Measurements from ENCODE around the gene CNTROB. TPM values are rescaled to one million over a fixed set of nuclear protein-coding genes. Genes with fewer than 3 reads are reported as not detected.

The CNTROB gene
- total RNA-seq, 5 donors from 2014 or later (not counting 1 experiment from before 2014, with no cell fraction given) = 28.9 to 34.9 (median 32.9) TPM

DNA sequence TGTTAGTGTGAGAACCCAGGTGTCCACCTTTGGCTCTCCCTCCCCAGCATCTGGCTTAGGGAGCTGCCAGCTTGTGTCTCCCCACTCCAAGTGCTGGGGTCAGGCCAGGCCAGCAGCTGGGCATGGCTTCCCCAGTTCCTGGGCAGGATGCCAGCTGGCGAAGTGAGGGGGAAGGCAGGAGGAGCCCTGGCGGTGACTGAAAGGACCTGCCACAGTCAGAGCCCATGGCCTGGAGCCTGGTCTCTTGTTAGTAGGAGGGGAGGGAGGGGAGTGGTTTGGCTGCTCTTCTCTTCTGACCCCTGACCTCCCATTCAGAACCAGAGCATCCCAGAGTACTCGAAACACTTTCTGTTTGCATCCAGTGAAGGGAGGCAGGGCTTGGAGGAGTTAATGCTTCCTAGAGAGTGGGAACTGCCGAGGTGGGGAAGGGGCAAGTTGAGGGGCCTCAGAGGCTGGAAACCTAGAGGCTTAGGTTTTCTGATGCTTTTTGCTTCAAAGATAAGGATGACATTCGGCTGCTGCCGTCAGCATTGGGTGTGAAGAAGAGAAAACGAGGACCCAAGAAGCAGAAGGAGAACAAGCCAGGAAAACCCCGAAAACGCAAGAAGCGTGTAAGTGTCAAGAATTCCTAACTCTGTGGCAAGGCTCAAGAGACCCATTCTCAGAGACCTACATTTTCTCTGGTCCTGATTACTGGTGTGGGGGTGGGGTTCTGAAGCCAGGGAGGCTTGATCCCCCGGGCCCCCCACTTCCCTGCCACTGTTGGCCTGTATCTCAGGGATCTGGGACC lies 42.6 kb upstream of the CNTROB start:
- CTCF ChIA-PET = no interaction called here

DNA sequence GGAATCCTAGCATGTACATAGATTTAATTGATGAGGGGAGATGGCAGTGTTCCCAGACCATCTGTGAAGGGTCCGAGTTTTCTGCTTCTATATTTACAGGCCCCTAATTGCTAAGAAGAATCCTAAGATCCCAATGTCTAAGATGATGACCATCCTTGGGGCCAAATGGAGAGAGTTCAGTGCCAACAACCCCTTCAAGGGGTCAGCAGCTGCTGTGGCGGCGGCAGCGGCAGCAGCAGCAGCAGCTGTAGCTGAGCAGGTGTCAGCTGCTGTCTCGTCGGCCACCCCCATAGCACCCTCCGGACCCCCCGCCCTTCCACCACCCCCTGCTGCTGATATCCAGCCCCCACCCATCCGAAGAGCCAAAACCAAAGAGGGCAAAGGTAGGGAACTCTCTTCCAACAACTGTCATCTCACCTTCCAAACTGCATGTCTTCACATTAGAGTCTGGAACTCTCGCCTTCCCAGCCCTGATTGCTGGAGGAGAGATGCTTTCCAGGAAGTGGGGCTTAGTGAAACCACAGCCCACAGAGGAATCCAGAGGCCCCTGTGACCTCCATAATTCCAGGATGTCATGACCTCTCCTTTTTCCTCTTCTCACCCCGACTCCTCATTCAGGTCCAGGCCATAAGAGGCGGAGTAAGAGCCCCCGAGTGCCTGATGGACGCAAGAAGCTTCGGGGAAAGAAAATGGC lies 38.7 kb upstream of the CNTROB start:
- H3K36me3 ChIP-seq (ENCODE audit: control insufficient read depth in 2 of 2, extremely low read depth in 1 of 2, insufficient read depth in 1 of 2, low read length in 1 of 2) = peaks cover 25 to 79% of the 10 kb centered on the region in 2 donors
- CTCF ChIA-PET = no interaction called here
- no CpG with 5 or more reads among the region's 15 CpGs for WGBS (ENCODE audit: insufficient coverage)
- H3K36me3 Mint-ChIP-seq = peaks cover 52% of the 10 kb centered on the region
- POLR2A ChIA-PET = no interaction called here
- H3K4me3 Mint-ChIP-seq = no peak overlapping the region
- H3K27me3 ChIP-seq (replicated peaks in 1 of 2; ENCODE audit: control insufficient read depth in 2 of 2, extremely low read depth in 1 of 2, insufficient read depth in 2 of 2, low read length in 1 of 2) = no peaks in the 10 kb centered on the region
- no peak overlapping the region for H3K27ac ChIP-seq (ENCODE audit: low read length)
- no peak overlapping the region for H3K27ac Mint-ChIP-seq
- no peak overlapping the region for H3K4me3 ChIP-seq (ENCODE audit: control insufficient read depth in 1 of 2, extremely low read depth in 1 of 2, low read length in 1 of 2)
- H3K9me3 ChIP-seq = no peaks in the 10 kb centered on the region
- peaks cover 3 to 17% of the 10 kb centered on the region in 2 experiments for H3K4me1 ChIP-seq (ENCODE audit: control insufficient read depth in 1 of 2, extremely low read depth in 1 of 2, insufficient read depth in 2 of 2, low read length in 2 of 2)
- DNase-seq (no peak), ATAC-seq (replicated peaks in 1 of 4) (no peak)
- no peaks in the 10 kb centered on the region for H3K27me3 Mint-ChIP-seq
- no peaks in the 10 kb centered on the region for H3K9me3 Mint-ChIP-seq
- H3K4me1 Mint-ChIP-seq = peaks cover 16 to 18% (median 16%) of the 10 kb centered on the region in 3 donors

More for the DNA sequence above, 42.6 kb upstream of the CNTROB start:
- Histone ChIP-seq H3K4me3 (ENCODE audit: control insufficient read depth in 1 of 2, extremely low read depth in 1 of 2, low read length in 1 of 2) (no peak overlapping the region), H3K36me3 (ENCODE audit: control insufficient read depth in 2 of 2, extremely low read depth in 1 of 2, insufficient read depth in 1 of 2, low read length in 1 of 2) (peaks cover 20 to 46% of the 10 kb centered on the region in 2 donors), H3K9me3 (no peaks in the 10 kb centered on the region), H3K27ac (ENCODE audit: low read length) (no peak overlapping the region), H3K27me3 (replicated peaks in 1 of 2; ENCODE audit: control insufficient read depth in 2 of 2, extremely low read depth in 1 of 2, insufficient read depth in 2 of 2, low read length in 1 of 2) (no peaks in the 10 kb centered on the region), H3K4me1 (ENCODE audit: control insufficient read depth in 1 of 2, extremely low read depth in 1 of 2, insufficient read depth in 2 of 2, low read length in 2 of 2) (peaks cover 6 to 42% of the 10 kb centered on the region in 2 experiments)
- H3K9me3 Mint-ChIP-seq = no peaks in the 10 kb centered on the region
- WGBS (ENCODE audit: insufficient coverage) = 79% methylated on average over 3 of the region's 11 CpGs
- H3K4me1 Mint-ChIP-seq = peaks cover 7 to 15% (median 9%) of the 10 kb centered on the region in 3 donors
- H3K27me3 Mint-ChIP-seq = no peaks in the 10 kb centered on the region
- H3K27ac Mint-ChIP-seq = no peak overlapping the region
- POLR2A ChIA-PET = no interaction called here
- DNase-seq (peak in 19 of 35 experiments; percentile 11 to 56 (median 21)), ATAC-seq (replicated peaks in 1 of 4) (no peak)
- peaks cover 24% of the 10 kb centered on the region for H3K36me3 Mint-ChIP-seq
- H3K4me3 Mint-ChIP-seq = no peak overlapping the region

DNA sequence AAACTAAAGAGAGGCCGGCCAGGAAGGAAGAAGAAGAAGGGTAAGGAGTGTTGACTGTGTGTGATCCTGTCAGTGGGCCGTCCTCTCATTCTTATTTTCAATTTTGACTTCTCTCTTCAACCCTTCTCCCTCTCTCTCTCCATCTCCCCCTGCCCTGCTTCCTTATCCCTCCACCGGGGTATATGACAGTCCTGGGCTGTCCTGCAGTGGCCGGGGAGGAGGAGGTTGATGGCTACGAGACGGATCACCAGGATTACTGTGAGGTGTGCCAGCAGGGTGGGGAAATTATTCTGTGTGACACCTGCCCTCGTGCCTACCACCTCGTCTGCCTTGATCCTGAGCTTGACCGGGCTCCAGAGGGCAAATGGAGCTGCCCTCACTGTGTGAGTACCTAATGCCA lies 37.8 kb upstream of the CNTROB start:
- peaks cover 16 to 18% (median 16%) of the 10 kb centered on the region in 3 donors for H3K4me1 Mint-ChIP-seq
- no peaks in the 10 kb centered on the region for H3K9me3 Mint-ChIP-seq
- H3K4me1 ChIP-seq (ENCODE audit: control insufficient read depth in 1 of 2, extremely low read depth in 1 of 2, insufficient read depth in 2 of 2, low read length in 2 of 2) = peaks cover 0 to 8% of the 10 kb centered on the region in 2 experiments
- no peak overlapping the region for H3K4me3 Mint-ChIP-seq
- ChIA-PET CTCF (no interaction called here), POLR2A (no interaction called here)
- ATAC-seq (replicated peaks in 1 of 4) (no peak), DNase-seq (no peak)
- H3K4me3 ChIP-seq (ENCODE audit: control insufficient read depth in 1 of 2, extremely low read depth in 1 of 2, low read length in 1 of 2) = no peak overlapping the region
- peaks cover 27 to 88% of the 10 kb centered on the region in 2 donors for H3K36me3 ChIP-seq (ENCODE audit: control insufficient read depth in 2 of 2, extremely low read depth in 1 of 2, insufficient read depth in 1 of 2, low read length in 1 of 2)
- H3K27ac ChIP-seq (ENCODE audit: low read length) = no peak overlapping the region
- H3K27me3 Mint-ChIP-seq = no peaks in the 10 kb centered on the region
- H3K27ac Mint-ChIP-seq = peak overlapping the region; percentile 28 to 55
- H3K36me3 Mint-ChIP-seq = peaks cover 61% of the 10 kb centered on the region
- no peaks in the 10 kb centered on the region for H3K27me3 ChIP-seq (replicated peaks in 1 of 2; ENCODE audit: control insufficient read depth in 2 of 2, extremely low read depth in 1 of 2, insufficient read depth in 2 of 2, low read length in 1 of 2)
- H3K9me3 ChIP-seq = no peaks in the 10 kb centered on the region
- 91% methylated on average over 3 of the region's 9 CpGs for WGBS (ENCODE audit: insufficient coverage)

DNA sequence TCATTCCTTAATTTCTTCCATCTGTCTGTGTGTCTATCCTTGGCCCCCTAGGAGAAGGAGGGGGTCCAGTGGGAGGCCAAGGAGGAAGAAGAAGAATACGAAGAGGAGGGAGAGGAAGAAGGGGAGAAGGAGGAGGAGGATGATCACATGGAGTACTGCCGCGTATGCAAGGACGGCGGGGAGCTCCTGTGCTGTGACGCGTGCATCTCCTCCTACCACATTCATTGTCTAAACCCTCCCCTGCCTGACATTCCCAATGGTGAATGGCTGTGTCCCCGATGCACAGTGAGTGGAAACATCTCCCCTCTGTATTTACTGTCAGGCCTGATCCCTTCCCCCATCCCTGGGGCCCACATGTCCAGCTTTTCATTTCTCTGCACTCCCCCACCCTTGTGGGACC lies 37.1 kb upstream of the CNTROB start:
- H3K36me3 ChIP-seq (ENCODE audit: control insufficient read depth in 2 of 2, extremely low read depth in 1 of 2, insufficient read depth in 1 of 2, low read length in 1 of 2) = peaks cover 27 to 89% of the 10 kb centered on the region in 2 donors
- POLR2A ChIA-PET = no interaction called here
- no peak for ATAC-seq (replicated peaks in 1 of 4)

DNA sequence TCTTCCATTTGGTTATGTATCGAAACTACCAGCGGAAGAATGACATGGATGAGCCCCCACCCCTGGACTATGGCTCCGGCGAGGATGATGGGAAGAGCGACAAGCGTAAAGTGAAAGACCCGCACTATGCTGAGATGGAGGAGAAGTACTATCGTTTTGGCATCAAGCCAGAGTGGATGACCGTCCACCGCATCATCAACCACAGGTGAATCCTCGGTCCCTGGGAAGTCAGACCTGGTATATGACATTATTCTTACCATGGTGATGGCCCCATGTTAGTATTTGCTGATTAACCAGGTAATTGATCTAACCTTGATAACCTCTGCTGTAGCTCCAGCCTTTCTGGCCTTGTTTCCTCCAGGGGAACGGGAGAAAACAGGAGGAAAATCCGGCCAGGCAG lies 34.9 kb upstream of the CNTROB start:
- 97% methylated on average over 11 of the region's 13 CpGs for WGBS (ENCODE audit: insufficient coverage)
- Mint-ChIP-seq H3K4me1 (peaks cover 7 to 11% (median 7%) of the 10 kb centered on the region in 3 donors), H3K4me3 (no peak overlapping the region), H3K9me3 (no peaks in the 10 kb centered on the region), H3K36me3 (peaks cover 69% of the 10 kb centered on the region), H3K27ac (peak overlapping the region in 1 of 2 donors; percentile 31), H3K27me3 (no peaks in the 10 kb centered on the region)
- ATAC-seq (replicated peaks in 1 of 4) = no peak
- Histone ChIP-seq H3K36me3 (ENCODE audit: control insufficient read depth in 2 of 2, extremely low read depth in 1 of 2, insufficient read depth in 1 of 2, low read length in 1 of 2) (peaks cover 29 to 88% of the 10 kb centered on the region in 2 donors), H3K27ac (ENCODE audit: low read length) (no peak overlapping the region), H3K9me3 (no peaks in the 10 kb centered on the region), H3K4me3 (ENCODE audit: control insufficient read depth in 1 of 2, extremely low read depth in 1 of 2, low read length in 1 of 2) (no peak overlapping the region), H3K4me1 (ENCODE audit: control insufficient read depth in 1 of 2, extremely low read depth in 1 of 2, insufficient read depth in 2 of 2, low read length in 2 of 2) (no peaks in the 10 kb centered on the region), H3K27me3 (replicated peaks in 1 of 2; ENCODE audit: control insufficient read depth in 2 of 2, extremely low read depth in 1 of 2, insufficient read depth in 2 of 2, low read length in 1 of 2) (no peaks in the 10 kb centered on the region)
- CTCF ChIA-PET = interaction anchor here (1.0 to 1.7 kb wide), 3 partner anchors 16 to 35 kb away, joined by 3 to 4 read pairs (median 4); no protein-coding TSS in a partner anchor
- POLR2A ChIA-PET = no interaction called here
- DNase-seq = no peak

More for the DNA sequence above, 37.1 kb upstream of the CNTROB start:
- Histone ChIP-seq H3K27me3 (replicated peaks in 1 of 2; ENCODE audit: control insufficient read depth in 2 of 2, extremely low read depth in 1 of 2, insufficient read depth in 2 of 2, low read length in 1 of 2) (no peaks in the 10 kb centered on the region), H3K9me3 (no peaks in the 10 kb centered on the region), H3K27ac (ENCODE audit: low read length) (no peak overlapping the region), H3K4me3 (ENCODE audit: control insufficient read depth in 1 of 2, extremely low read depth in 1 of 2, low read length in 1 of 2) (no peak overlapping the region), H3K4me1 (ENCODE audit: control insufficient read depth in 1 of 2, extremely low read depth in 1 of 2, insufficient read depth in 2 of 2, low read length in 2 of 2) (peaks cover 0 to 2% of the 10 kb centered on the region in 2 experiments)
- no peaks in the 10 kb centered on the region for H3K27me3 Mint-ChIP-seq
- no peaks in the 10 kb centered on the region for H3K9me3 Mint-ChIP-seq
- peak overlapping the region; percentile 28 to 55 for H3K27ac Mint-ChIP-seq
- CTCF ChIA-PET = no interaction called here
- peaks cover 16% of the 10 kb centered on the region in 3 donors for H3K4me1 Mint-ChIP-seq
- 96% methylated on average over 3 of the region's 8 CpGs for WGBS (ENCODE audit: insufficient coverage)
- H3K4me3 Mint-ChIP-seq = no peak overlapping the region
- H3K36me3 Mint-ChIP-seq = peaks cover 68% of the 10 kb centered on the region
- no peak for DNase-seq

DNA sequence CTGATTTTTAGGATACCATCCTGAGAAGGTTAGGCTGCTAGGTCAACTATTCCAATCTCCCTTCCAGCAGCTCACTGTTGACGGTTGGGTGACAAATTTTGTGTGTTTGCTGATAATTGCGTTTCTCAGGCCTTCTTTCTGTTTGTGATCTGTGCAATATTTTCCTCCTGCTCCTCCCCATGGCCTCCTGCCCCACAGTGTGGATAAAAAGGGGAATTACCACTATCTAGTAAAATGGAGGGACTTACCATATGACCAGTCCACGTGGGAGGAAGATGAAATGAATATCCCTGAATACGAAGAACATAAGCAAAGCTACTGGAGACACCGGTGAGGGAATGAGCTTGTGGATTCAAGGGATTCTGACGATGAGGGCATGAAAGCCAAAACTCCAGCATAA lies 34.2 kb upstream of the CNTROB start:
- Histone ChIP-seq H3K27ac (ENCODE audit: low read length) (no peak overlapping the region), H3K27me3 (replicated peaks in 1 of 2; ENCODE audit: control insufficient read depth in 2 of 2, extremely low read depth in 1 of 2, insufficient read depth in 2 of 2, low read length in 1 of 2) (no peaks in the 10 kb centered on the region), H3K9me3 (no peaks in the 10 kb centered on the region), H3K4me3 (ENCODE audit: control insufficient read depth in 1 of 2, extremely low read depth in 1 of 2, low read length in 1 of 2) (no peak overlapping the region), H3K36me3 (ENCODE audit: control insufficient read depth in 2 of 2, extremely low read depth in 1 of 2, insufficient read depth in 1 of 2, low read length in 1 of 2) (peaks cover 33 to 92% of the 10 kb centered on the region in 2 donors), H3K4me1 (ENCODE audit: control insufficient read depth in 1 of 2, extremely low read depth in 1 of 2, insufficient read depth in 2 of 2, low read length in 2 of 2) (no peaks in the 10 kb centered on the region)
- H3K27ac Mint-ChIP-seq = peak overlapping the region; percentile 53 to 71
- peaks cover 6 to 11% (median 7%) of the 10 kb centered on the region in 3 donors for H3K4me1 Mint-ChIP-seq
- CTCF ChIA-PET = interaction anchor here (0.6 to 1.7 kb wide), 6 partner anchors 15 to 82 kb away, joined by 3 to 4 read pairs (median 4); partner anchors contain the start of gene NAA38 (in 1 of the 2)
- no peaks in the 10 kb centered on the region for H3K27me3 Mint-ChIP-seq
- ATAC-seq (replicated peaks in 1 of 4) (peak in 2 of 4 experiments; percentile 46 to 69), DNase-seq (peak in 7 of 35 experiments; percentile 7 to 55 (median 13))
- POLR2A ChIA-PET = no interaction called here
- H3K9me3 Mint-ChIP-seq = no peaks in the 10 kb centered on the region
- no peak overlapping the region for H3K4me3 Mint-ChIP-seq
- H3K36me3 Mint-ChIP-seq = peaks cover 73% of the 10 kb centered on the region
- 84% methylated on average over 3 of the region's 6 CpGs for WGBS (ENCODE audit: insufficient coverage)
